Measurements from ENCODE around the gene SLC5A8.
"Not testable (repeated sequence)": the region's sequence is repeated elsewhere in the genome, so short reads cannot be mapped to it uniquely, and the experiment has no call there.

The SLC5A8 gene

GRCh38 chr12:101172316-101172715 lies 37.7 kb downstream of the SLC5A8 start:
- peak; percentile 2 for DNase-seq (ENCODE audit: low spot score)

GRCh38 chr12:101168001-101168400 lies 42.0 kb downstream of the SLC5A8 start:
- DNase-seq (ENCODE audit: low spot score), result no peak

GRCh38 chr12:101166866-101167265 lies 43.2 kb downstream of the SLC5A8 start:
- no peak for DNase-seq (ENCODE audit: low spot score)

GRCh38 chr12:101165319-101165718 lies 44.7 kb downstream of the SLC5A8 start:
- DNase-seq (ENCODE audit: low spot score), result no peak

GRCh38 chr12:101145777-101146431 lies 64.1 kb downstream of the SLC5A8 start:
- not testable (repeated sequence) for DNase-seq (ENCODE audit: low spot score)

GRCh38 chr12:101127521-101128219 lies 82.4 kb downstream of the SLC5A8 start:
- no peak for DNase-seq (ENCODE audit: low spot score)

- peak; percentile 17 for DNase-seq (ENCODE audit: low spot score)
These were observed 92.2 kb downstream of the SLC5A8 start for GRCh38 chr12:101117842-101118241.

GRCh38 chr12:101116911-101117310 lies 93.1 kb downstream of the SLC5A8 start:
- DNase-seq (ENCODE audit: low spot score), result no peak

- DNase-seq (ENCODE audit: low spot score), result no peak
These were observed 94.7 kb downstream of the SLC5A8 start for GRCh38 chr12:101115326-101115725.

- DNase-seq (ENCODE audit: low spot score), result no peak
These were observed 98.6 kb downstream of the SLC5A8 start for GRCh38 chr12:101111441-101111840.

GRCh38 chr12:101110866-101111265 lies 99.2 kb downstream of the SLC5A8 start:
- DNase-seq (ENCODE audit: low spot score), result peak; percentile 64

- DNase-seq (ENCODE audit: low spot score), result no peak
These were observed 101.9 kb downstream of the SLC5A8 start for GRCh38 chr12:101108130-101108529.

GRCh38 chr12:101107032-101107763 lies 102.8 kb downstream of the SLC5A8 start:
- no peak for DNase-seq (ENCODE audit: low spot score)

Measured in globus pallidus (tissue), 1 donor.